Heart right ventricle (tissue), 16 donors: Measurements from ENCODE around the gene DBN1. TPM values are rescaled to one million over a fixed set of nuclear protein-coding genes. Genes with fewer than 3 reads are reported as not detected.

Experiments
- ATAC-seq, 8 donors: fragments of 200-7000 bp; cut with Tn5 transposase; one replicate each; pipeline ENCODE4 v1.9.1; 2020; ENCODE audit warnings: mild to moderate bottlenecking in 8 of 8, moderate library complexity in 8 of 8, moderate number of reproducible peaks in 1 of 8
- DNase-seq, 2 donors: peaks; one replicate each; pipeline ENCODE4 v3.0.0-alpha.2; 2020
- H3K27ac ChIP-seq, 10 donors: fragments of 200-600 bp; sonication (generic) in 2 of 10; one replicate each; pipeline versions ENCODE4 v1.5.0 to v1.8.0; 2020 to 2022; ENCODE audit warnings: mild to moderate bottlenecking in 3 of 10
- H3K27me3 ChIP-seq, 7 donors: fragments of 200-600 bp; one replicate each; pipeline ENCODE4 v1.8.0; 2021 to 2022; ENCODE audit warnings: mild to moderate bottlenecking in 2 of 7
- H3K36me3 ChIP-seq, 9 donors: fragments of 200-600 bp; sonication (generic) in 1 of 9; one replicate each; pipeline versions ENCODE4 v1.5.0 to v1.8.0; 2020 to 2022; ENCODE audit warnings: mild to moderate bottlenecking in 2 of 9
- H3K4me1 ChIP-seq, 9 donors: fragments of 200-600 bp; sonication (generic) in 1 of 9; one replicate each; pipeline versions ENCODE4 v1.5.0 to v1.8.0; 2020 to 2022; ENCODE audit warnings: mild to moderate bottlenecking in 4 of 9
- H3K4me3 ChIP-seq, 10 donors: fragments of 200-600 bp; sonication (generic) in 2 of 10; one replicate each; pipeline versions ENCODE4 v1.5.0 to v1.8.0; 2020 to 2022; ENCODE audit warnings: mild to moderate bottlenecking in 7 of 10, moderate library complexity in 2 of 10
- H3K9me3 ChIP-seq, 11 donors: fragments of 200-600 bp in 10 of 11; sonication (generic) in 2 of 11; one replicate each; pipeline versions ENCODE4 v1.5.0 to v1.8.0; 2013 to 2022; ENCODE audit warnings: mild to moderate bottlenecking in 2 of 11, control low read depth in 1 of 11, moderate library complexity in 1 of 11
- WGBS, 2 donors: extraction: QIAGEN DNeasy Blood & Tissue Kit; methylation state at CpG; one replicate each; pipeline ENCODE4 v1.1.7; 2013; ENCODE audit warnings: inconsistent platforms in 1 of 2; 5-methylcytosine and 5-hydroxymethylcytosine counted together
- intact Hi-C, 10 donors: fragments of 100-400 bp; cut with DNase I; formaldehyde crosslinking; loops; one replicate each; pipeline versions ENCODE4 v1.11.1 to v1.14.2; 2022
- polyA plus RNA-seq, 2 donors: library from polyadenylated mRNA; stranded (reverse); fragments of 200-250 nt; gene quantifications; one replicate each; pipeline ENCODE4 v1.2.3, GENCODE V29; 2013
- total RNA-seq, 10 donors: library from RNA; stranded (reverse); fragmentation: NEBNext Ultra II Directional in 3 of 10; extraction: Animal tissue kit (Norgen Biotek cat#: 25700) in 3 of 10; gene quantifications; one replicate each; pipeline versions ENCODE4 v1.2.1 to v1.2.4, GENCODE V29; 2021 to 2023
- TF ChIP-seq, protein P1 (sequence below), 9 donors: fragments of 200-600 bp; sonication (generic) in 2 of 9; IDR thresholded peaks; one replicate each; pipeline versions ENCODE4 v1.5.0 to v1.8.0; 2021 to 2022; ENCODE audit warnings: antibody characterized with exemption in 9 of 9, mild to moderate bottlenecking in 5 of 9, moderate library complexity in 1 of 9
- donor health status: Arrhythmogenic right ventricular cardiomyopathy.
- donor health status: ischemic (EF 13 %, LVEDD 7.1; RV severe dilation, severe dysfunction).
- donor health status: healthy with polysubstance abuse.
- donor health status: DM: no; HTN: yes; CAD: no.
- donor health status: DM: no; HTN: no; CAD: no.
- donor health status: ischemic (EF 25% LVEDD 6.9; RV normal size, moderate dysfunction).
- donor health status: ischemic (EF 25% LVEDD 5.7; RV mildly dilated, moderate dysfunction).
- donor health status: healthy.
- donor health status: DM: yes; HTN: yes; CAD: no.
- donor health status: Ischemic cardiomyopathy.
- donor health status: ischemic (EF 35%, LVEDD 5.7; RV mildly dilated, moderate dysfunction).
- donor health status: nonischemic (EF 11% LVEDD 7.7; RV severe dilation, severe dysfunction).
- donor health status: DM: yes; HTN: yes; CAD: no.
- donor health status: PGD.
- donor health status: ischemic (EF 29% LVEDD 5.4; RV normal size, mild dysfunction).
- donor health status: nonischemic (EF 23%, LVEDD 6.1; RV moderate dilation, normal function).

DBN1 gene
- total and polyA plus RNA-seq, 12 donors: 13.1 to 52.9 (median 19.4) TPM

DNA sequence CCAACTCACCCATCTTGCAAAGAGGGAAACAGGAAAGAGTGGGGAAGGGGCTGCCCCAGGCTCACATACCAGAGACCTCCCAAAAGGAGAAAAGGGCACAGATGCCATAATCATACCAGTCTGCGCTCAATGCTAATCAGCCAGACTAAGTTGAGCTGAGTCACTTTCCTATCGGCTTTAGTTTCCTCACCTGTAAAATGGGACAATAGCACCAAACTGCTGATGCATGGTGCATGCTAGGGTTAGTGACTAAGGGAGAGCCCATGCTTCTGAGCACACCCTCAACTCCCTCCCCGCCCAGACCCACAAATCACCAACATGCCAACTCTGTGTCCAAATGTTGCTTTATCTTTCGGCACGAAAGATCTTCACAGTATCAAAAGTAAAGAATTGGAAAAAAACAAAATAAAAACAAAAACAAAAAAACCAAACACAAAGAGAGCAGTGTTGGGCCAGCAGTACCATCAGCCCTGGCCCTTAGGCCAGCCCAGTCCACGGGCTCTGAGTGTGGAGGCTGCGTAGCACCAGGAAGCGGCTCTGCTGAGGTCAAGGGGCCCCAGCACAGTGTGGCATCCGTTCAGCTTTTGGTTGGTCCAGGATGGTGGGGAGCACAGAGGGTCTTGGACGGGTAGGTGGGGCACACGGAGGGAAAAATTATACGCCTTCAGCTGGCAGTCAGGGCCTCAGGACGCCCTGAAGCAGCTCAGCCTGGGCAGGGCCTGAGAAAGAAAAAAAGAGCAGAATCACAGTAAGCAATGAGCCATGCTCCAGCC lies 46.2 kb upstream of the DBN1 start:
- no peak for ATAC-seq
- Histone ChIP-seq H3K36me3 (peaks cover 0 to 68% (median 37%) of the 10 kb centered on the region in 9 donors), H3K9me3 (no peaks in the 10 kb centered on the region), H3K27ac (peak overlapping the region in 3 of 10 donors; percentile 9 to 22 (median 14)), H3K27me3 (no peaks in the 10 kb centered on the region), H3K4me1 (peaks cover 5 to 30% (median 18%) of the 10 kb centered on the region in 9 donors), H3K4me3 (no peak overlapping the region)
- TF ChIP-seq, protein P1, sequence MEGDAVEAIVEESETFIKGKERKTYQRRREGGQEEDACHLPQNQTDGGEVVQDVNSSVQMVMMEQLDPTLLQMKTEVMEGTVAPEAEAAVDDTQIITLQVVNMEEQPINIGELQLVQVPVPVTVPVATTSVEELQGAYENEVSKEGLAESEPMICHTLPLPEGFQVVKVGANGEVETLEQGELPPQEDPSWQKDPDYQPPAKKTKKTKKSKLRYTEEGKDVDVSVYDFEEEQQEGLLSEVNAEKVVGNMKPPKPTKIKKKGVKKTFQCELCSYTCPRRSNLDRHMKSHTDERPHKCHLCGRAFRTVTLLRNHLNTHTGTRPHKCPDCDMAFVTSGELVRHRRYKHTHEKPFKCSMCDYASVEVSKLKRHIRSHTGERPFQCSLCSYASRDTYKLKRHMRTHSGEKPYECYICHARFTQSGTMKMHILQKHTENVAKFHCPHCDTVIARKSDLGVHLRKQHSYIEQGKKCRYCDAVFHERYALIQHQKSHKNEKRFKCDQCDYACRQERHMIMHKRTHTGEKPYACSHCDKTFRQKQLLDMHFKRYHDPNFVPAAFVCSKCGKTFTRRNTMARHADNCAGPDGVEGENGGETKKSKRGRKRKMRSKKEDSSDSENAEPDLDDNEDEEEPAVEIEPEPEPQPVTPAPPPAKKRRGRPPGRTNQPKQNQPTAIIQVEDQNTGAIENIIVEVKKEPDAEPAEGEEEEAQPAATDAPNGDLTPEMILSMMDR (IDR thresholded peaks at IDR 0.05): no peak
- 81 to 92% methylated on average over 13 of the region's 13 CpGs for WGBS, 2 donors
- intact Hi-C loops: loop anchor here in 2 of 10 donors (5.0 to 10.0 kb wide), 2 partner anchors 73 to 75 kb away; partner anchors contain the start of gene TMED9 (in 2 of the 2)
- DNase-seq: no peak

DNA sequence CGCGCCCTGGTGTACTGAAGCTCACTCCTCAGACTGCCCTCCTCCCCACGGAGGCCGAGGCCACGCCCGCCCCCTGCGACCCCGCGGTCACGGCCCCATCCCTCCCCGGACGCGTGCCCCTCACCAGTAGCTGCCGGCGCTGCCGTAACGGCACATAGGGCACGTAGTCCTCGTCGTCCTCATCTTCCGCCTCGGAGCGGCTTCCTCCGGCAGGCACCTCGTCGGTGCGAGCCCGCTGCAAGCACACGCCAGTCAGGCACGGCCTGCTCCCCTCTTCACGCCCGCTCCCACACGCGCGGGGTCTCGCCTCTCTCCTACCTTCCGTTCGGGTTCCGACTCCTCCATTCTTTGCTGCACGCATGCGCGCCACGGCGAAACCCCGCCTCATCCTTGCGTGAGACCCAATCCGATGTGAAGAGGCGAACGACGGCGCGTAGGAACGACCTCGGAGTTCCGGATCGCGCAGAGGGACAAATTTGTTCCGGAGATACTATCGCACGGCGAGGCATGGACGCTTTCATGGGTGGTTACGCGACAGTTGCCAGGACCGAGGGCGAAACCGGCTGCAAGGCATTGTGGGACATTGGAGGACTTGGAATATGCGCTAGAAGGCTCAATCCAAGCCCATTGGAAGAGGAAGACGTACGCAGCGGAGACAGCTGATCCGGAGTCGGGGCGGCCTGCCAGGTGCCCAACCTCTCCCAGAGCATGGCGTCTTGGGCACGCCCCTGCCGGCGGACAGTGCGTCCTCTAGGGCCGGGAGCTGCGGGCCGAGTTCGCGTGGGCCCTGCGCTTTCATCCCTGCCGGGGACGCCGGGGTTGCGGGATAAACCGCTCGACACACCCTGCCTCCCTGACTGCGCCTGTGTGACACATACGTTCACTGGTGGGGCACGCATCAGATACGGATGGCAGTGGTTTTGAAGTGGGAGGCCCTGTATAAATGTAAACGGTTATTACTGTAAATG lies 43.5 kb upstream of the DBN1 start, which contains the start of gene DDX41:
Gene DDX41, minus strand, starts transcription at position 361 of the 968 bp plus-strand sequence. Its CDS starts 16 bp downstream, at position 345.
- Histone ChIP-seq H3K9me3 (no peaks in the 10 kb centered on the region), H3K4me1 (peaks cover 5 to 32% (median 18%) of the 10 kb centered on the region in 9 donors), H3K4me3 (peak within 1 kb of the TSS; percentile 58 to 100 (median 86)), H3K27me3 (no peaks in the 10 kb centered on the region), H3K27ac (peak within 1 kb of the TSS; percentile 74 to 94 (median 90)), H3K36me3 (peaks cover 0 to 69% (median 45%) of the 10 kb centered on the region in 9 donors)
- intact Hi-C loops: loop anchor here in 1 of 10 donors (5.0 kb wide), 1 partner anchor 75 kb away; the partner anchor contains the start of gene TMED9
- WGBS, 2 donors: 0% methylated on average over 96 of the region's 96 CpGs
- DNase-seq: peak; percentile 96 to 98
- TF ChIP-seq, protein P1 (IDR thresholded peaks at IDR 0.05): peak in 4 of 9 donors; percentile 5 to 32 (median 20)
- peak; percentile 89 to 97 (median 96) for ATAC-seq

DNA sequence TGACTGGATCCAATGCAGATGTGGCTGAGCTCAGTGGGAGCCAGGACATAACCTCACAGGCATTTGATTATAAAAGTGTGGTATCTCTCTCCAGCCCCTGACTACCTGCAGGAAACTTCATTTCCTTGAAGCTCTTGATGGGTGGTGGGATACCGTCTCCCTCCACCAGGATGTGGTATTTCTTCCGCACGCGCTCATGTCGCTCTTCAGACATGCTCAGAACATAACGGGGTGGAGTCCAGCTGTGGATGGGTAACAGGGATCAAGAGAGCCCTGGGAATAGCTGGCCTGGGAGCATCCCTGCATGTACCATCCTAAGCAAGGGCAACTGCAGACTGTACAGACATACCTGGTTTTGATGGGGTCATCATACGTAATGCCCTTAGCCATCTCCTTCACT lies 42.1 kb upstream of the DBN1 start:
- WGBS, 2 donors: 83 to 88% methylated on average over 7 of the region's 7 CpGs

More for the DNA sequence above, 42.1 kb upstream of the DBN1 start:
- ATAC-seq (no peak), DNase-seq (no peak)
- Histone ChIP-seq H3K9me3 (no peaks in the 10 kb centered on the region), H3K36me3 (peaks cover 3 to 69% (median 44%) of the 10 kb centered on the region in 9 donors), H3K27me3 (no peaks in the 10 kb centered on the region), H3K27ac (no peak overlapping the region), H3K4me3 (peak overlapping the region in 7 of 10 donors; percentile 82 to 99 (median 85)), H3K4me1 (peaks cover 5 to 39% (median 18%) of the 10 kb centered on the region in 9 donors)
- intact Hi-C loops: loop anchor here in 1 of 10 donors (5.0 kb wide), 1 partner anchor 77 kb away; the partner anchor contains the start of gene TMED9
- TF ChIP-seq, protein P1 (IDR thresholded peaks at IDR 0.05): no peak
